Fibroblast of lung (primary cell): ENCODE data around the gene TCHP. TPM values are rescaled to one million over a fixed set of nuclear protein-coding genes. Genes with fewer than 3 reads are reported as not detected.

Source experiments
- DNase-seq, 2 donors: peaks; one replicate each; pipeline versions ENCODE4 v3.0.0 to v3.0.0-alpha.2; 2010; ENCODE audit warnings: low read depth in 2 of 2
- H2AFZ ChIP-seq: 2 replicates; pipeline ENCODE4 v1.5.1; 2012; ENCODE audit warnings: low read length, control low read depth, inconsistent platforms
- H3K27ac ChIP-seq: 2 replicates; pipeline ENCODE4 v1.5.1; 2011; ENCODE audit warnings: low read length, control low read depth; ENCODE audit not compliant: insufficient read depth
- H3K27me3 ChIP-seq: 2 replicates; pipeline ENCODE4 v1.5.1; 2011; ENCODE audit warnings: mild to moderate bottlenecking, low read length; ENCODE audit not compliant: control insufficient read depth, insufficient read depth
- H3K36me3 ChIP-seq: 2 replicates; pipeline ENCODE4 v1.5.1; 2011; ENCODE audit warnings: low read length; ENCODE audit not compliant: control insufficient read depth, insufficient read depth
- H3K4me1 ChIP-seq: 2 replicates; pipeline ENCODE4 v1.5.1; 2011; ENCODE audit warnings: low read length; ENCODE audit not compliant: control insufficient read depth, insufficient read depth; ENCODE audit errors: extremely low read depth
- H3K4me2 ChIP-seq: 2 replicates; pipeline ENCODE4 v1.5.1; 2011; ENCODE audit warnings: low read length, control low read depth; ENCODE audit not compliant: insufficient read depth; ENCODE audit errors: extremely low read depth
- H3K4me3 ChIP-seq, 4 experiments: fragments of 200-600 bp in 1 of 4; sonication (generic) in 1 of 4; replicated peaks in 1 of 4; 2 replicates each; pipeline ENCODE4 v1.5.1; 2011 to 2016; ENCODE audit warnings: low read length in 4 of 4, low read depth in 3 of 4, mild to moderate bottlenecking in 3 of 4, control low read depth in 2 of 4, inconsistent platforms in 1 of 4, mixed read lengths in 1 of 4; ENCODE audit not compliant: insufficient read depth in 1 of 4; ENCODE audit errors: control extremely low read depth in 1 of 4
- H3K79me2 ChIP-seq: 2 replicates; pipeline ENCODE4 v1.5.1; 2012; ENCODE audit warnings: mild to moderate bottlenecking, low read length, inconsistent platforms; ENCODE audit not compliant: control insufficient read depth, insufficient read depth
- H3K9ac ChIP-seq: 2 replicates; pipeline ENCODE4 v1.5.1; 2011; ENCODE audit warnings: mild to moderate bottlenecking, low read length, control low read depth; ENCODE audit not compliant: insufficient read depth
- H3K9me3 ChIP-seq: 2 replicates; pipeline ENCODE4 v1.5.1; 2012; ENCODE audit warnings: low read depth, low read length; ENCODE audit not compliant: control insufficient read depth, insufficient read depth
- H4K20me1 ChIP-seq: 2 replicates; pipeline ENCODE4 v1.5.1; 2011; ENCODE audit warnings: low read length; ENCODE audit not compliant: control insufficient read depth, insufficient read depth; ENCODE audit errors: extremely low read depth
- CTCF ChIP-seq, 2 donors: IDR thresholded peaks in 1 of 2; conservative IDR thresholded peaks in 1 of 2; 1 replicate in 1 of 2; 2 replicates in 1 of 2; pipeline ENCODE4 v1.5.1; 2011 to 2012; ENCODE audit warnings: low read length in 2 of 2, control low read depth in 1 of 2, inconsistent platforms in 1 of 2, low read depth in 1 of 2, mild to moderate bottlenecking in 1 of 2
- EZH2 ChIP-seq: IDR thresholded peaks from 2 replicates; pipeline ENCODE4 v1.5.1; 2012; ENCODE audit warnings: low read length, control low read depth, mild to moderate bottlenecking; ENCODE audit errors: missing control alignments
- polyA plus RNA-seq, 2 donors: library from polyadenylated mRNA; depleted of rRNA in 1 of 2; stranded (reverse) in 1 of 2; unstranded in 1 of 2; fragments of >200 nt; gene quantifications; 2 replicates each; pipeline ENCODE4 v1.2.1, GENCODE V29; 2011 to 2012; ENCODE audit warnings: missing spikeins in 1 of 2
- total RNA-seq: library from RNA; depleted of rRNA; stranded (reverse); fragments of >200 nt; gene quantifications from 2 replicates; pipeline ENCODE4 v1.2.1, GENCODE V29; 2014

Gene TCHP
- total and polyA plus RNA-seq, 2 donors (not counting 1 experiment from before 2014, with no cell fraction given), result 9.4 to 10.3 TPM

GRCh38 chr12:109871668-109872314, 28.3 kb upstream of the TCHP start:
- H3K36me3 ChIP-seq, result no peaks in the 10 kb centered on the region
- no peak overlapping the region for H2AFZ ChIP-seq
- H3K4me3 ChIP-seq, result no peak overlapping the region
- H3K4me2 ChIP-seq, result no peak overlapping the region
- H3K9me3 ChIP-seq, result no peaks in the 10 kb centered on the region
- H3K9ac ChIP-seq, result no peak overlapping the region
- DNase-seq, result peak in 1 of 2 donors; percentile 33
- peaks cover 24% of the 10 kb centered on the region for H3K79me2 ChIP-seq
- no peak for TF ChIP-seq CTCF (conservative IDR thresholded peaks at IDR 0.05 in 1 of 2, IDR thresholded peaks at IDR 0.05 in 1 of 2; ENCODE audit: low read depth in 1 of 2, low read length in 2 of 2)
- TF ChIP-seq EZH2, result no peak
- H3K4me1 ChIP-seq, result peaks cover 10% of the 10 kb centered on the region
- H4K20me1 ChIP-seq, result no peaks in the 10 kb centered on the region
- no peaks in the 10 kb centered on the region for H3K27me3 ChIP-seq
- H3K27ac ChIP-seq, result peak overlapping the region; percentile 38

- peaks cover 34% of the 10 kb centered on the region for H3K79me2 ChIP-seq
These were observed 26.4 kb upstream of the TCHP start for GRCh38 chr12:109873653-109874052.

GRCh38 chr12:109875572-109876131, 24.4 kb upstream of the TCHP start:
- H3K79me2 ChIP-seq, result peaks cover 48% of the 10 kb centered on the region
- H4K20me1 ChIP-seq, result no peaks in the 10 kb centered on the region

More at GRCh38 chr12:109873653-109874052, 26.4 kb upstream of the TCHP start:
- Histone ChIP-seq H3K4me1 (peaks cover 10% of the 10 kb centered on the region), H2AFZ (no peak overlapping the region), H3K9ac (no peak overlapping the region), H3K27ac (no peak overlapping the region), H3K4me2 (no peak overlapping the region), H3K9me3 (no peaks in the 10 kb centered on the region), H4K20me1 (no peaks in the 10 kb centered on the region), H3K4me3 (no peak overlapping the region), H3K36me3 (no peaks in the 10 kb centered on the region), H3K27me3 (no peaks in the 10 kb centered on the region)
- DNase-seq, result peak in 1 of 2 donors; percentile 42
- TF ChIP-seq EZH2 (no peak), CTCF (conservative IDR thresholded peaks at IDR 0.05 in 1 of 2, IDR thresholded peaks at IDR 0.05 in 1 of 2; ENCODE audit: low read depth in 1 of 2, low read length in 2 of 2) (no peak)

More at GRCh38 chr12:109875572-109876131, 24.4 kb upstream of the TCHP start:
- Histone ChIP-seq H3K9ac (no peak overlapping the region), H3K36me3 (no peaks in the 10 kb centered on the region), H3K27ac (no peak overlapping the region), H3K4me2 (no peak overlapping the region), H2AFZ (no peak overlapping the region), H3K4me1 (peaks cover 14% of the 10 kb centered on the region), H3K9me3 (no peaks in the 10 kb centered on the region), H3K4me3 (no peak overlapping the region), H3K27me3 (no peaks in the 10 kb centered on the region)
- TF ChIP-seq CTCF (conservative IDR thresholded peaks at IDR 0.05 in 1 of 2, IDR thresholded peaks at IDR 0.05 in 1 of 2; ENCODE audit: low read depth in 1 of 2, low read length in 2 of 2), result no peak
- no peak for TF ChIP-seq EZH2
- DNase-seq, result no peak
